ENCODE results near the gene DOCK1.

DNA sequence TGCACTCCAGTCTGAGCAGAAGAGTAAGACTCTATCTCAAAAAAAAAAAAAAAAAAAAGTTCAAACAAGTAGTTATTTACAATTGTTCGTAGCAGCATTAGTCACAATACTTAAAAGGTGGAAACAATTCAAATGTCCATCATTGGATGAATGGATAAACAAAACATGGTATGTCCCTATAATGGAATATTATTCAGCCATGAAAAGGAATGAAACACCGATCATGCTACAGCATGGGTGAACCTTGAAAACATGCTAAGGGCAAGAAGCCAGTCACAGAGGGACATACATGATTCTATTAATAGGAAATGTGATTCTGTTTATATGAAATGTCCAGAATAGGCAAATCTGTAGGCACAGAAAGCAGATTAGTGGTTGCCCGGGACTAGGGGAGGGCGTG lies 15.9 kb downstream of the DOCK1 start:
- TF ChIP-seq, protein P1, sequence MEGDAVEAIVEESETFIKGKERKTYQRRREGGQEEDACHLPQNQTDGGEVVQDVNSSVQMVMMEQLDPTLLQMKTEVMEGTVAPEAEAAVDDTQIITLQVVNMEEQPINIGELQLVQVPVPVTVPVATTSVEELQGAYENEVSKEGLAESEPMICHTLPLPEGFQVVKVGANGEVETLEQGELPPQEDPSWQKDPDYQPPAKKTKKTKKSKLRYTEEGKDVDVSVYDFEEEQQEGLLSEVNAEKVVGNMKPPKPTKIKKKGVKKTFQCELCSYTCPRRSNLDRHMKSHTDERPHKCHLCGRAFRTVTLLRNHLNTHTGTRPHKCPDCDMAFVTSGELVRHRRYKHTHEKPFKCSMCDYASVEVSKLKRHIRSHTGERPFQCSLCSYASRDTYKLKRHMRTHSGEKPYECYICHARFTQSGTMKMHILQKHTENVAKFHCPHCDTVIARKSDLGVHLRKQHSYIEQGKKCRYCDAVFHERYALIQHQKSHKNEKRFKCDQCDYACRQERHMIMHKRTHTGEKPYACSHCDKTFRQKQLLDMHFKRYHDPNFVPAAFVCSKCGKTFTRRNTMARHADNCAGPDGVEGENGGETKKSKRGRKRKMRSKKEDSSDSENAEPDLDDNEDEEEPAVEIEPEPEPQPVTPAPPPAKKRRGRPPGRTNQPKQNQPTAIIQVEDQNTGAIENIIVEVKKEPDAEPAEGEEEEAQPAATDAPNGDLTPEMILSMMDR (IDR thresholded peaks at IDR 0.05): no peak
- TF ChIP-seq POLR2A (IDR thresholded peaks at IDR 0.05): no peak
